ENCODE measurements around the gene PDPK1.

- TF ChIP-seq POLR2A (IDR thresholded peaks at IDR 0.05; ENCODE audit: low read length) (no peak), GATA1 (IDR thresholded peaks at IDR 0.05; ENCODE audit: low read depth, low read length) (no peak)
Measured at GRCh38 chr16:2531371-2531695, 6.5 kb upstream of the PDPK1 start, which contains the start of gene CEMP1.

All from erythroblast (primary cell).